ENCODE data around the gene PHACTR4.

GRCh38 chr1:28441674-28442073 lies 72.1 kb downstream of the PHACTR4 start:
- no peak for TF ChIP-seq CTCF (conservative IDR thresholded peaks at IDR 0.05 in 1 of 2, IDR thresholded peaks at IDR 0.05 in 1 of 2; ENCODE audit: extremely low read depth in 1 of 2, insufficient read depth in 1 of 2, low read depth in 1 of 2, low read length in 2 of 2)
- TF ChIP-seq EZH2 (IDR thresholded peaks at IDR 0.05; ENCODE audit: borderline replicate concordance, low read length) = no peak

Data from mammary epithelial cell (primary cell).